HepG2 (cell line): Measurements from ENCODE around the gene MTHFS. TPM values are rescaled to one million over a fixed set of nuclear protein-coding genes. Genes with fewer than 3 reads are reported as not detected.

Experiments
- BRF2 ChIP-seq: sonication (generic); formaldehyde crosslinking; IDR thresholded peaks from 2 replicates; pipeline ENCODE4 v1.8.1; 2022; ENCODE audit warnings: mild to moderate bottlenecking, missing genetic modification reagents
- CHD4 ChIP-seq: fragments of 200-600 bp; sonication (generic); IDR thresholded peaks from 2 replicates; pipeline ENCODE4 v1.7.0; 2017; ENCODE audit warnings: mild to moderate bottlenecking, low read length, borderline replicate concordance
- CREM ChIP-seq, 2 experiments: sonication (generic) in 1 of 2; formaldehyde crosslinking in 1 of 2; IDR thresholded peaks; 2 replicates each; pipeline versions ENCODE4 v1.4.0 to v1.6.1; 2016 to 2020; ENCODE audit warnings: antibody characterized with exemption in 1 of 2, mild to moderate bottlenecking in 1 of 2, missing genetic modification reagents in 1 of 2
- FLYWCH1 ChIP-seq: sonication (generic); formaldehyde crosslinking; IDR thresholded peaks from 2 replicates; pipeline ENCODE4 v1.8.1; 2023; ENCODE audit warnings: mild to moderate bottlenecking, missing genetic modification reagents
- HDAC2 ChIP-seq: sonication (generic); formaldehyde crosslinking; IDR thresholded peaks from 2 replicates; pipeline ENCODE4 v1.4.0; 2020; ENCODE audit warnings: missing genetic modification reagents
- MAFF ChIP-seq: IDR thresholded peaks from 2 replicates; pipeline ENCODE4 v1.6.1; 2011; ENCODE audit warnings: low read depth, low read length, improper control_type of control experiment
- MAFK ChIP-seq, 2 experiments: IDR thresholded peaks in 1 of 2; conservative IDR thresholded peaks in 1 of 2; 2 replicates each; pipeline ENCODE4 v1.6.1; 2011; ENCODE audit warnings: improper control_type of control experiment in 2 of 2, low read length in 2 of 2
- MTF1 ChIP-seq: sonication (generic); formaldehyde crosslinking; IDR thresholded peaks from 2 replicates; pipeline ENCODE4 v1.5.0; 2020; ENCODE audit warnings: missing genetic modification reagents
- NFRKB ChIP-seq: fragments of 450-650 bp; IDR thresholded peaks from 2 replicates; pipeline ENCODE4 v1.6.1; 2017
- RBM39 ChIP-seq: fragments of 200-400 bp; formaldehyde crosslinking; IDR thresholded peaks from one replicate; pipeline ENCODE4 v1.6.1; 2018; ENCODE audit warnings: antibody characterized with exemption, mild to moderate bottlenecking, low read depth, low read length; ENCODE audit not compliant: poor library complexity, severe bottlenecking
- TARDBP ChIP-seq: sonication (generic); formaldehyde crosslinking; IDR thresholded peaks from 2 replicates; pipeline ENCODE4 v1.8.0; 2022; ENCODE audit warnings: mild to moderate bottlenecking, missing genetic modification reagents
- TGIF2 ChIP-seq: IDR thresholded peaks from 2 replicates; pipeline ENCODE4 v1.6.1; 2016; ENCODE audit warnings: control low read depth, missing compliant biosample characterization
- ZC3H4 ChIP-seq: sonication (generic); formaldehyde crosslinking; IDR thresholded peaks from 2 replicates; pipeline ENCODE4 v1.4.0; 2020; ENCODE audit warnings: missing genetic modification reagents, borderline replicate concordance
- ZFAT ChIP-seq: sonication (generic); formaldehyde crosslinking; conservative IDR thresholded peaks from 2 replicates; pipeline ENCODE4 v1.8.1; 2023; ENCODE audit warnings: missing genetic modification reagents, inconsistent platforms
- ZMYM4 ChIP-seq: sonication (generic); formaldehyde crosslinking; IDR thresholded peaks from 2 replicates; pipeline ENCODE4 v1.8.1; 2023; ENCODE audit warnings: mild to moderate bottlenecking, missing genetic modification reagents
- ZNF230 ChIP-seq: sonication (generic); formaldehyde crosslinking; IDR thresholded peaks from 2 replicates; pipeline ENCODE4 v1.4.0; 2020; ENCODE audit warnings: mild to moderate bottlenecking, missing genetic modification reagents
- ZNF337 ChIP-seq: sonication (generic); formaldehyde crosslinking; IDR thresholded peaks from 2 replicates; pipeline ENCODE4 v1.5.1; 2020; ENCODE audit warnings: missing genetic modification reagents, low read depth, mild to moderate bottlenecking, borderline replicate concordance
- ZNF382 ChIP-seq: sonication (generic); formaldehyde crosslinking; IDR thresholded peaks from 2 replicates; pipeline ENCODE4 v1.5.0; 2020; ENCODE audit warnings: missing genetic modification reagents, mild to moderate bottlenecking, borderline replicate concordance
- ZNF383 ChIP-seq: sonication (generic); formaldehyde crosslinking; IDR thresholded peaks from 2 replicates; pipeline ENCODE4 v1.4.0; 2020; ENCODE audit warnings: missing genetic modification reagents, mild to moderate bottlenecking, borderline replicate concordance
- ZNF549 ChIP-seq: sonication (generic); formaldehyde crosslinking; IDR thresholded peaks from 2 replicates; pipeline ENCODE4 v1.5.0; 2020; ENCODE audit warnings: missing genetic modification reagents
- ZNF567 ChIP-seq: sonication (generic); formaldehyde crosslinking; IDR thresholded peaks from 2 replicates; pipeline ENCODE4 v1.8.1; 2023; ENCODE audit warnings: mild to moderate bottlenecking, missing genetic modification reagents, borderline replicate concordance
- ZNF605 ChIP-seq: sonication (generic); formaldehyde crosslinking; IDR thresholded peaks from 2 replicates; pipeline ENCODE4 v1.8.0; 2022; ENCODE audit warnings: mild to moderate bottlenecking, missing genetic modification reagents
- ZNF709 ChIP-seq: sonication (generic); formaldehyde crosslinking; IDR thresholded peaks from 2 replicates; pipeline ENCODE4 v1.5.0; 2020; ENCODE audit warnings: mild to moderate bottlenecking, missing genetic modification reagents
- ZNF776 ChIP-seq: sonication (generic); formaldehyde crosslinking; IDR thresholded peaks from 2 replicates; pipeline ENCODE4 v1.4.0; 2020; ENCODE audit warnings: mild to moderate bottlenecking, missing genetic modification reagents
- ZNF777 ChIP-seq: sonication (generic); formaldehyde crosslinking; IDR thresholded peaks from 2 replicates; pipeline ENCODE4 v1.4.0; 2020; ENCODE audit warnings: missing genetic modification reagents
- ZNF839 ChIP-seq: sonication (generic); formaldehyde crosslinking; IDR thresholded peaks from 2 replicates; pipeline ENCODE4 v1.4.0; 2020; ENCODE audit warnings: missing genetic modification reagents, mild to moderate bottlenecking, borderline replicate concordance
- polyA plus RNA-seq, 8 experiments: library from polyadenylated mRNA; depleted of rRNA in 3 of 8; stranded (reverse) in 7 of 8; unstranded in 1 of 8; fragments of >200 nt; fragmentation: Illumina TruSeq in 4 of 8; extraction: Trizol in 4 of 8; gene quantifications; 2 replicates each; pipeline versions ENCODE4 v1.2.1 to v1.2.3, GENCODE V29; 2011 to 2016; ENCODE audit warnings: low read depth in 4 of 8, missing spikeins in 1 of 8, mixed read lengths in 1 of 8; ENCODE audit not compliant: insufficient read depth in 1 of 8
- total RNA-seq, 5 experiments: library from RNA; depleted of rRNA; stranded (reverse); fragments of >200 nt; fragmentation: Illumina TruSeq; extraction: Trizol; gene quantifications; 2 replicates each; pipeline ENCODE4 v1.2.3, GENCODE V29; 2016; ENCODE audit warnings: low read depth in 1 of 5
- TF ChIP-seq, protein P1 (sequence below): sonication (generic); formaldehyde crosslinking; IDR thresholded peaks from 2 replicates; pipeline ENCODE4 v1.4.0; 2020; ENCODE audit warnings: missing genetic modification reagents; ENCODE audit errors: not compliant biosample characterization
- TF ChIP-seq, protein P2 (sequence below): sonication (generic); formaldehyde crosslinking; IDR thresholded peaks from 2 replicates; pipeline ENCODE4 v1.4.0; 2020; ENCODE audit warnings: missing genetic modification reagents
- TF ChIP-seq, protein P3 (sequence below): sonication (generic); formaldehyde crosslinking; IDR thresholded peaks from 2 replicates; pipeline ENCODE4 v1.4.0; 2020; ENCODE audit warnings: missing genetic modification reagents, borderline replicate concordance

The MTHFS gene
- total and polyA plus RNA-seq, 2 of the 13 experiments (the other 11 are each of a cell fraction or from before 2014, with no cell fraction given): 37.0 to 49.7 TPM

DNA sequence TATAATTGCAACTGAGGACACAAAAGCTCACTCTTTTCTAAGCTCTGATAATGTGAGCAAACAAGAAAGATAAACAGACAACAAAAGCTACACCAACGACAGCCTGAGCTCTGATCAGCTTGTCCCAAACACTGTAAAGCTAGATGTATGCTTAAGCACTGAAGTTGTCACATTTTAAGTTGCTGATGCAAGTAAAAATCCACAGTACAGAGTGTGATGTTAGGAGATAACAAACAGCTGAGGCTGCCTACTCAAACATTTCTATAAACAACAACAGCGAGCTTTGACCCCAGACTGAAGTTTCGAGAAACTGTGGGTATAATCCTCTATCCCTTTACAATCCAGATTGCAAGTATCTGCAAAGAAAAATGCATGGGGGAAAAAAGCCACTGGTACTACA is 10.7 kb downstream of the MTHFS start (continued):
- TF ChIP-seq BRF2 (CRISPR knock-in tag) (no peak), ZNF230 (CRISPR knock-in tag) (no peak), TGIF2 (CRISPR knock-in tag) (no peak), ZNF567 (no peak), ZNF337 (CRISPR knock-in tag) (no peak), ZNF777 (CRISPR knock-in tag) (no peak), ZNF709 (CRISPR knock-in tag) (no peak), MTF1 (no peak), CHD4 (no peak), ZC3H4 (CRISPR knock-in tag) (no peak), RBM39 (no peak), HDAC2 (CRISPR knock-in tag) (peak; percentile 85), ZNF382 (no peak), ZFAT (no peak), CREM (IDR thresholded peaks at IDR 0.05) (peak; percentile 76), CREM (CRISPR knock-in tag; IDR thresholded peaks at IDR 0.05) (no peak), TARDBP (CRISPR knock-in tag) (no peak), ZNF383 (CRISPR knock-in tag) (no peak), FLYWCH1 (CRISPR knock-in tag) (no peak), ZNF839 (no peak), ZMYM4 (CRISPR knock-in tag) (no peak; the same call in 1 of the 2 replicates), NFRKB (no peak), ZNF605 (CRISPR knock-in tag) (no peak), ZNF776 (CRISPR knock-in tag) (no peak), MAFF (peak; percentile 97), ZNF549 (CRISPR knock-in tag) (no peak), MAFK (conservative IDR thresholded peaks at IDR 0.05 in 1 of 2, IDR thresholded peaks at IDR 0.05 in 1 of 2; ENCODE audit: low read length in 2 of 2) (peak; percentile 99)
- TF ChIP-seq, protein P1, sequence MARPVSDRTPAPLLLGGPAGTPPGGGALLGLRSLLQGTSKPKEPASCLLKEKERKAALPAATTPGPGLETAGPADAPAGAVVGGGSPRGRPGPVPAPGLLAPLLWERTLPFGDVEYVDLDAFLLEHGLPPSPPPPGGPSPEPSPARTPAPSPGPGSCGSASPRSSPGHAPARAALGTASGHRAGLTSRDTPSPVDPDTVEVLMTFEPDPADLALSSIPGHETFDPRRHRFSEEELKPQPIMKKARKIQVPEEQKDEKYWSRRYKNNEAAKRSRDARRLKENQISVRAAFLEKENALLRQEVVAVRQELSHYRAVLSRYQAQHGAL (CRISPR knock-in tag): no peak
- TF ChIP-seq, protein P2, sequence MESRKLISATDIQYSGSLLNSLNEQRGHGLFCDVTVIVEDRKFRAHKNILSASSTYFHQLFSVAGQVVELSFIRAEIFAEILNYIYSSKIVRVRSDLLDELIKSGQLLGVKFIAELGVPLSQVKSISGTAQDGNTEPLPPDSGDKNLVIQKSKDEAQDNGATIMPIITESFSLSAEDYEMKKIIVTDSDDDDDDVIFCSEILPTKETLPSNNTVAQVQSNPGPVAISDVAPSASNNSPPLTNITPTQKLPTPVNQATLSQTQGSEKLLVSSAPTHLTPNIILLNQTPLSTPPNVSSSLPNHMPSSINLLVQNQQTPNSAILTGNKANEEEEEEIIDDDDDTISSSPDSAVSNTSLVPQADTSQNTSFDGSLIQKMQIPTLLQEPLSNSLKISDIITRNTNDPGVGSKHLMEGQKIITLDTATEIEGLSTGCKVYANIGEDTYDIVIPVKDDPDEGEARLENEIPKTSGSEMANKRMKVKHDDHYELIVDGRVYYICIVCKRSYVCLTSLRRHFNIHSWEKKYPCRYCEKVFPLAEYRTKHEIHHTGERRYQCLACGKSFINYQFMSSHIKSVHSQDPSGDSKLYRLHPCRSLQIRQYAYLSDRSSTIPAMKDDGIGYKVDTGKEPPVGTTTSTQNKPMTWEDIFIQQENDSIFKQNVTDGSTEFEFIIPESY: peak; percentile 15; the same call in 1 of the 2 replicates
- TF ChIP-seq, protein P3, sequence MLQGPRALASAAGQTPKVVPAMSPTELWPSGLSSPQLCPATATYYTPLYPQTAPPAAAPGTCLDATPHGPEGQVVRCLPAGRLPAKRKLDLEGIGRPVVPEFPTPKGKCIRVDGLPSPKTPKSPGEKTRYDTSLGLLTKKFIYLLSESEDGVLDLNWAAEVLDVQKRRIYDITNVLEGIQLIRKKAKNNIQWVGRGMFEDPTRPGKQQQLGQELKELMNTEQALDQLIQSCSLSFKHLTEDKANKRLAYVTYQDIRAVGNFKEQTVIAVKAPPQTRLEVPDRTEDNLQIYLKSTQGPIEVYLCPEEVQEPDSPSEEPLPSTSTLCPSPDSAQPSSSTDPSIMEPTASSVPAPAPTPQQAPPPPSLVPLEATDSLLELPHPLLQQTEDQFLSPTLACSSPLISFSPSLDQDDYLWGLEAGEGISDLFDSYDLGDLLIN (CRISPR knock-in tag): no peak
